Skeletal muscle tissue (tissue), 4 donors: Measurements from ENCODE around the gene GTF3C6. TPM values are rescaled to one million over a fixed set of nuclear protein-coding genes. Genes with fewer than 3 reads are reported as not detected.
"Not testable (repeated sequence)": the region's sequence is repeated elsewhere in the genome, so short reads cannot be mapped to it uniquely, and the experiment has no call there.

Experiments
- H3K27ac ChIP-seq: one replicate; pipeline ENCODE4 v1.7.0; 2013; ENCODE audit warnings: mild to moderate bottlenecking, low read depth, low read length, inconsistent platforms
- H3K27me3 ChIP-seq, 3 donors: one replicate each; pipeline ENCODE4 v1.7.0; 2013; ENCODE audit warnings: low read length in 3 of 3; ENCODE audit not compliant: control insufficient read depth in 3 of 3, insufficient read depth in 3 of 3
- H3K36me3 ChIP-seq, 3 donors: one replicate each; pipeline ENCODE4 v1.7.0; 2013; ENCODE audit warnings: low read length in 3 of 3; ENCODE audit not compliant: control insufficient read depth in 3 of 3, insufficient read depth in 3 of 3
- H3K4me1 ChIP-seq, 3 donors: one replicate each; pipeline ENCODE4 v1.7.0; 2013; ENCODE audit warnings: low read length in 3 of 3, mild to moderate bottlenecking in 3 of 3; ENCODE audit not compliant: control insufficient read depth in 3 of 3, insufficient read depth in 3 of 3
- H3K4me3 ChIP-seq, 3 donors: one replicate each; pipeline ENCODE4 v1.7.0; 2013; ENCODE audit warnings: low read length in 3 of 3
- H3K9ac ChIP-seq, 3 donors: one replicate each; pipeline ENCODE4 v1.7.0; 2013; ENCODE audit warnings: low read length in 3 of 3, mild to moderate bottlenecking in 3 of 3, moderate library complexity in 2 of 3, low read depth in 1 of 3
- H3K9me3 ChIP-seq, 3 donors: one replicate each; pipeline ENCODE4 v1.7.0; 2013; ENCODE audit warnings: low read length in 3 of 3; ENCODE audit not compliant: control insufficient read depth in 3 of 3
- total RNA-seq: library from RNA; depleted of rRNA; stranded (reverse); fragments of >200 nt; gene quantifications from one replicate; pipeline ENCODE4 v1.2.3, GENCODE V29; 2014
- donor health status: Osteomylitis.

GTF3C6 gene
- total RNA-seq, 1 donor from 2014 or later: 47.0 TPM

GRCh38 chr6:110949679-110950285, 8.7 kb upstream of the GTF3C6 start:
- Histone ChIP-seq H3K4me1 (peaks cover 0 to 5% (median 0%) of the 10 kb centered on the region in 3 donors), H3K36me3 (no peaks in the 10 kb centered on the region), H3K4me3 (no peak overlapping the region), H3K27me3 (no peaks in the 10 kb centered on the region), H3K9me3 (no peaks in the 10 kb centered on the region), H3K9ac (no peak overlapping the region), H3K27ac (no peak overlapping the region)

- Histone ChIP-seq H3K27me3 (no peaks in the 10 kb centered on the region), H3K36me3 (no peaks in the 10 kb centered on the region), H3K27ac (no peak overlapping the region), H3K9me3 (no peaks in the 10 kb centered on the region), H3K4me3 (no peak overlapping the region), H3K9ac (no peak overlapping the region), H3K4me1 (peaks cover 0 to 5% (median 0%) of the 10 kb centered on the region in 3 donors)
Measured at GRCh38 chr6:110950440-110950839, 8.1 kb upstream of the GTF3C6 start.

DNA sequence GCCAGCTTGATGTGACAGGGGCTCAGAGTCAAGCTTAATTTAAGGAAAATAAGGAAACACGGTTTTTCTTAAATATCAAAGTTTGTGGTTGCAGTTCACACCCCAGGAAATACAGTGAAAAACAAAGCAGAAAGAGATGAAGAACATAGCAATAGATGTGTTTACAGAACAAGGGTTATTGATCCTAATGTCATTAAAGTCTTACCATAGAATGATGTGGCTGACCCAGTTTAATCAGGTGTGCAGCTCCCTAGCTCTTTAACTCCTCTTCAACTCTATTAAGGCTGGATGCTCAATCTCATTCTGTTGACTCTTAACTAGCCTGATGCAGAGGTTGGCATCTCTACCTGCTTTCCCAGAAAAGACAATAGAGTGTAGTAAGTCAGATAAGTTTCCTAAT, 7.5 kb upstream of the GTF3C6 start:
- peaks cover 0 to 5% (median 0%) of the 10 kb centered on the region in 3 donors for H3K4me1 ChIP-seq
- H3K9ac ChIP-seq: no peak overlapping the region
- H3K27ac ChIP-seq: no peak overlapping the region
- no peaks in the 10 kb centered on the region for H3K36me3 ChIP-seq
- no peak overlapping the region for H3K4me3 ChIP-seq
- no peaks in the 10 kb centered on the region for H3K9me3 ChIP-seq
- H3K27me3 ChIP-seq: no peaks in the 10 kb centered on the region

- Histone ChIP-seq H3K27ac (no peak overlapping the region), H3K4me1 (peaks cover 0 to 5% (median 0%) of the 10 kb centered on the region in 3 donors), H3K9me3 (no peaks in the 10 kb centered on the region), H3K9ac (no peak overlapping the region), H3K27me3 (no peaks in the 10 kb centered on the region), H3K4me3 (no peak overlapping the region), H3K36me3 (no peaks in the 10 kb centered on the region)
Measured at GRCh38 chr6:110951986-110952794, 6.3 kb upstream of the GTF3C6 start.

DNA sequence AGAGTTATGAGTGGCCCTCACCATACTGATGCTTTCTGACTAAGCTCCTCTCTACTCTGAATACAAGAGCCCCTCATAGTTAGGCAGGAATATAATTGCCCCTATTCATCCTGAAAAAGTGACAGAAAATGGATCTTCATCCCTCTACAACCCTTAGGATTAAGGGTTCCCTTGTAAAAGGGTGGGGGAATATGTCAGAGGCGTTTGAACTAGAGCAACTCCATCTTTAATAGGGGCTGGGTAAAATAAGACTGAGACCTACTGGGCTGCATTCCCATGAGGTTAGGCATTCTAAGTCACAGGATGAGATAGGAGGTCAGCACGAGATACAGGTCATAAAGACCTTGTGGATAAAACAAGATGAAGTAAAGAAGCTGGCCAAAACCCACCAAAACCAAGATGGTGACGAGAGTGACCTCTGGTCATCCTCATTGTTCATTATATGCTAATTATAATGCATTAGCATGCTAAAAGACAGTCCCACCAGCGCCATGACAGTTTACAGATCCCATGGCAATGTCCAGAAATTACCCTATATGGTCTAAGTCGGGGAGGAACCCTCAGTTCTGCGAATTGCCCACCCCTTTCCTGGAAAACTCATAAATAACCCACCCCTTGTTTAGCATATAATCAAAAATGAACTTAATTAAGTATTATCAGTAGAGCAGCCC, 4.7 kb upstream of the GTF3C6 start:
- Histone ChIP-seq H3K4me3 (no peak overlapping the region), H3K9ac (no peak overlapping the region), H3K9me3 (no peaks in the 10 kb centered on the region), H3K27ac (no peak overlapping the region), H3K36me3 (no peaks in the 10 kb centered on the region), H3K4me1 (peaks cover 0 to 5% (median 3%) of the 10 kb centered on the region in 3 donors), H3K27me3 (no peaks in the 10 kb centered on the region)

DNA sequence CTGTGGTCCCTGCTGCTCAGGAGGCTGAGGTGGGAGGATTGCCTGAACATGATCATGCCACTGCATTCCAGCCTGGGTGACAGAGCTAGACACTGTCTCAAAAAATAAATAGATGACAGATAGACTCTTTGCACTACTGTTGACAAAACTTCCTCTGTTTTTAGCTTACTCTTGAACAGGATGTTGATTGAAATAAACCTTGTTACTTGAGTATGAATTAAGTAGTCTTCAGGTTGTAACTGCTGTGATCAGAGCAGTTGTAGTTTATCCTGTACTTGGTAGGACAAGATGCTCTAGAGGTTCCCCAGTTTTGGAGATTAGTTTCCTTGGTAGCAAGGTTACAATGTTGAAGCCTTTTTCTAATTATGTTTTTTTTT, 1.5 kb downstream of the GTF3C6 start:
- H3K36me3 ChIP-seq: peaks cover 14 to 29% (median 28%) of the 10 kb centered on the region in 3 donors
- no peak overlapping the region for H3K9ac ChIP-seq
- H3K4me3 ChIP-seq: no peak overlapping the region
- H3K27ac ChIP-seq: no peak overlapping the region
- no peaks in the 10 kb centered on the region for H3K27me3 ChIP-seq
- no peaks in the 10 kb centered on the region for H3K9me3 ChIP-seq
- peaks cover 0 to 3% (median 0%) of the 10 kb centered on the region in 3 donors for H3K4me1 ChIP-seq

- H3K9ac ChIP-seq, H3K27me3 ChIP-seq, H3K4me1 ChIP-seq, H3K4me3 ChIP-seq, H3K27ac ChIP-seq, H3K9me3 ChIP-seq: not testable (repeated sequence)
- peaks cover 14 to 50% (median 38%) of the 10 kb centered on the region in 3 donors for H3K36me3 ChIP-seq
Measured at GRCh38 chr6:110962636-110963035, 4.1 kb downstream of the GTF3C6 start.

DNA sequence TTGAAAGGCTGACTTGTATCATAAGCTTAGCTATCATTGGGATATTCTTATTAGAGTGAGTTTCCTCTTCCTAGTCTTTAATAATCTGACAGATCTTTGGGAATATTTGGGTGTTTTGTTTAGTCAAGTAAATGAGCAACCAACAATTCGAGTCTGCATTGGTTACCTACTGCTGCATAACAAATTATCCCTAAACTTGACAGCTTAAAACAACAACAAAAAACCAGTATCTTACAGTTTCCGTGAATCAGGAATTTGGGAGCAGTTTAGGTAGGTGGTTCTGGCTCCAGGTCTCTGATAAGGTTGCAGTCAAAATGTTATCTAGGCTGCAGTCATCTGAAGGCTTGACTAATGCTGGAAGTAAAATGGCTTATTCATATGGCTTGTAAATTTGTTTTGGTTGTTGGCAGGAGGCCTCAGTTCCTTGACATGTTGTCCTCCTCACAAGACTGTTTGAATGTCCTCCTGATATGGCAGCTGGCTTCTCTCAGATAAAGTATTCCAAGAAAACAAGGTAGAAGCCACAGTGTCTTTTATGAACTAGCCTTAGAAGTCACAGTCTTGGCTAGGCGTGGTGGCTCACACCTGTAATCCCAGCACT, 7.2 kb downstream of the GTF3C6 start:
- Histone ChIP-seq H3K4me1 (no peaks in the 10 kb centered on the region), H3K27ac (no peak overlapping the region), H3K36me3 (peaks cover 14 to 50% (median 35%) of the 10 kb centered on the region in 3 donors), H3K9ac (no peak overlapping the region), H3K9me3 (no peaks in the 10 kb centered on the region), H3K27me3 (no peaks in the 10 kb centered on the region), H3K4me3 (no peak overlapping the region)

DNA sequence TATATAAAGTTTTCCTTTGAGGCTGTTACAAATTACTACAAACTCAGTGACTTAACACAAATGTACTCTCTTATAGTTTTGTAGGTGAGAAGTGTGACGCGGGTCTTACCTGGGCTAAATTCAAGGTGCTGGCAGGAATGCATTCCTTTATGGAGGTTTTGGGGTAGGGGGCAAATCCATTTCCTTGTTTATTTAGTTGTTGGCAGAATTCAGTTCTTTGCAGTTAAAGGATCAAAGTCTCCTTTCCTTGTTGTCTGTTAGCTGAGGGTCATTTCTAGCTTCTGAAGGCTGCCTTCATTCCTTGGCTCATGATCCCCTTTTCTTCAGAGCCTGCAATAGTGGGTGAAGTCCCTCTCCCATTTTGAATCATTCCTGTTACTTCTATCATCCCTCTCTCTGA, 10.2 kb downstream of the GTF3C6 start:
- not testable (repeated sequence) for H3K9me3 ChIP-seq, H3K4me1 ChIP-seq, H3K4me3 ChIP-seq, H3K27ac ChIP-seq, H3K27me3 ChIP-seq, H3K9ac ChIP-seq
- H3K36me3 ChIP-seq: peaks cover 2 to 30% (median 15%) of the 10 kb centered on the region in 3 donors
